ENCODE data around the gene PICK1. TPM values are rescaled to one million over a fixed set of nuclear protein-coding genes. Genes with fewer than 3 reads are reported as not detected.
A peak's percentile ranks its signal among the peaks of the same experiment; 100 is the strongest.

Gene PICK1
- total and polyA plus RNA-seq, 2 of the 13 experiments (the other 11 are each of a cell fraction or from before 2014, with no cell fraction given) = 19.3 to 25.3 TPM

DNA sequence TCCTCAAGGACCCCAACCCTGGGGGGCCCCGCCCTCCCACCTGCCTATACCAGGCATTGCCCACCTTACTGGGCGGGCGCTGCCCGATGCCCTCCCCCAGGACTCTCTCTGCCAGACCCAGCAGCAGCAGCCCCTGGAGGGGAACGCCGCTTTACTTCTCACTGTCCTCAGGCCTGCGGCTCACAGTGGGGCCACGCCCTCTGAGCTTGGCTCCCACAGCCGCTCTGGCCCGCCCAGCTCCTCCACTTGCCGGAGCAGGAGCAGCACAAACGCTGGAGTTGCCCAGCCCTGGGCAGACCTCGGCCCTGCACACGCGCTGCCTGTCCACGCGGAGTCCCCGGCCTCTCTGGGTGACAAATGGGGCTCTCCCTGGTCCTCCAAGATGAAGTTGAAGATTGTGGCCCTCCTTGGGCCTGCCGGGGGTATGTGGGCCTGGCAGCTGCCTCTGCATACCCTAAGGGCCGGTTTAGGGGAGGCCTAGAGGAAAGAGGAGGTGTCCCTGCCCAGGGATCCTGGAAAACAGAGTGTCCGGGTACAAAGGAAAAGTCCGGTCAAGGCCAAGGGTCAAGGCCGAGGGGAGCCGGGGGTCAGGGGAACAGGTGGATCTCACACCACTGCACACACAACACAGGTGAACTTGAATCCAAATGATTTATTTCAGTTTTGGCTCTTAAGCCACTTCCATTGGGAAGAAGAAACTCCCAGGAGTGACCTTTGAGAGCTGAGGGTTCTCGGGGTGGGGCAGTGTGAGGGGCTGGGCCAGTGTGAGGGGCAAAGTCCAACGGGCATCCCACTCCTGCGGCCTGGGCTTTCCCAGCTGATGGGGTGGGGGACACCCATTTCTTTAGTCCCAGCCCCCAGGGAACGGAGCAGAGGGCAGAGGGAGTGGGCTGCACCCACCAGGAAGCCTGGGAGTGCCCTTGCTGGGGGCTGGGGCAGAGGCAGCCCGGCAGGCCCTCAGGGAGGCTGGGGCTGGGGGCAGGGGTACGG is 54.0 kb downstream of the PICK1 start (continued):
- TF ChIP-seq ZNF574 (CRISPR knock-in tag; IDR thresholded peaks at IDR 0.05) (peak; percentile 60; the same call in 1 of the 2 replicates), ZNF292 (CRISPR knock-in tag; IDR thresholded peaks at IDR 0.05; ENCODE audit: borderline replicate concordance, low read depth) (peak; percentile 67; the same call in 1 of the 2 replicates), GZF1 (CRISPR knock-in tag; IDR thresholded peaks at IDR 0.05) (no peak), ZNF713 (CRISPR knock-in tag; IDR thresholded peaks at IDR 0.05) (no peak), ZNF251 (CRISPR knock-in tag; IDR thresholded peaks at IDR 0.05) (no peak), REL (CRISPR knock-in tag; conservative IDR thresholded peaks at IDR 0.05) (no peak), TFDP2 (CRISPR knock-in tag; IDR thresholded peaks at IDR 0.05) (no peak), TRIM24 (CRISPR knock-in tag; IDR thresholded peaks at IDR 0.05) (no peak), ZNF614 (CRISPR knock-in tag; IDR thresholded peaks at IDR 0.05; ENCODE audit: borderline replicate concordance) (no peak), ZNF644 (CRISPR knock-in tag; IDR thresholded peaks at IDR 0.05; ENCODE audit: low read depth) (no peak), ZFP36L1 (CRISPR knock-in tag; IDR thresholded peaks at IDR 0.05) (no peak), POGZ (CRISPR knock-in tag; IDR thresholded peaks at IDR 0.05) (0 out of 2 replicates have a peak, but pooled peaks have one; percentile 15), FOXC1 (CRISPR knock-in tag; IDR thresholded peaks at IDR 0.05; ENCODE audit: borderline replicate concordance) (no peak), FOXK2 (IDR thresholded peaks at IDR 0.05) (no peak), FOXJ3 (CRISPR knock-in tag; IDR thresholded peaks at IDR 0.05; ENCODE audit: borderline replicate concordance) (no peak), GATAD1 (CRISPR knock-in tag; IDR thresholded peaks at IDR 0.05) (no peak), ZNF629 (CRISPR knock-in tag; conservative IDR thresholded peaks at IDR 0.05) (no peak), ELF1 (CRISPR knock-in tag; IDR thresholded peaks at IDR 0.05) (no peak), HNRNPUL1 (IDR thresholded peaks at IDR 0.05; ENCODE audit: low read depth, low read length) (no peak), HDAC1 (CRISPR knock-in tag; IDR thresholded peaks at IDR 0.05) (peak; percentile 61; the same call in 1 of the 2 replicates), ZSCAN22 (CRISPR knock-in tag; IDR thresholded peaks at IDR 0.05) (no peak)
- TF ChIP-seq, protein P1, sequence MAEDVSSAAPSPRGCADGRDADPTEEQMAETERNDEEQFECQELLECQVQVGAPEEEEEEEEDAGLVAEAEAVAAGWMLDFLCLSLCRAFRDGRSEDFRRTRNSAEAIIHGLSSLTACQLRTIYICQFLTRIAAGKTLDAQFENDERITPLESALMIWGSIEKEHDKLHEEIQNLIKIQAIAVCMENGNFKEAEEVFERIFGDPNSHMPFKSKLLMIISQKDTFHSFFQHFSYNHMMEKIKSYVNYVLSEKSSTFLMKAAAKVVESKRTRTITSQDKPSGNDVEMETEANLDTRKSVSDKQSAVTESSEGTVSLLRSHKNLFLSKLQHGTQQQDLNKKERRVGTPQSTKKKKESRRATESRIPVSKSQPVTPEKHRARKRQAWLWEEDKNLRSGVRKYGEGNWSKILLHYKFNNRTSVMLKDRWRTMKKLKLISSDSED (CRISPR knock-in tag; IDR thresholded peaks at IDR 0.05) = no peak
- TF ChIP-seq, protein P2, sequence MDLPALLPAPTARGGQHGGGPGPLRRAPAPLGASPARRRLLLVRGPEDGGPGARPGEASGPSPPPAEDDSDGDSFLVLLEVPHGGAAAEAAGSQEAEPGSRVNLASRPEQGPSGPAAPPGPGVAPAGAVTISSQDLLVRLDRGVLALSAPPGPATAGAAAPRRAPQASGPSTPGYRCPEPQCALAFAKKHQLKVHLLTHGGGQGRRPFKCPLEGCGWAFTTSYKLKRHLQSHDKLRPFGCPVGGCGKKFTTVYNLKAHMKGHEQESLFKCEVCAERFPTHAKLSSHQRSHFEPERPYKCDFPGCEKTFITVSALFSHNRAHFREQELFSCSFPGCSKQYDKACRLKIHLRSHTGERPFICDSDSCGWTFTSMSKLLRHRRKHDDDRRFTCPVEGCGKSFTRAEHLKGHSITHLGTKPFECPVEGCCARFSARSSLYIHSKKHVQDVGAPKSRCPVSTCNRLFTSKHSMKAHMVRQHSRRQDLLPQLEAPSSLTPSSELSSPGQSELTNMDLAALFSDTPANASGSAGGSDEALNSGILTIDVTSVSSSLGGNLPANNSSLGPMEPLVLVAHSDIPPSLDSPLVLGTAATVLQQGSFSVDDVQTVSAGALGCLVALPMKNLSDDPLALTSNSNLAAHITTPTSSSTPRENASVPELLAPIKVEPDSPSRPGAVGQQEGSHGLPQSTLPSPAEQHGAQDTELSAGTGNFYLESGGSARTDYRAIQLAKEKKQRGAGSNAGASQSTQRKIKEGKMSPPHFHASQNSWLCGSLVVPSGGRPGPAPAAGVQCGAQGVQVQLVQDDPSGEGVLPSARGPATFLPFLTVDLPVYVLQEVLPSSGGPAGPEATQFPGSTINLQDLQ (CRISPR knock-in tag; IDR thresholded peaks at IDR 0.05) = no peak

Measured in HepG2 (cell line).